Prostate gland (tissue), 2 donors: ENCODE results near the gene KCNRG.

Source experiments
- POLR2AphosphoS5 ChIP-seq: sonication (generic); formaldehyde crosslinking; IDR thresholded peaks from one replicate; pipeline ENCODE4 v1.6.1; 2017; ENCODE audit warnings: antibody characterized with exemption
- TF ChIP-seq, protein P1 (sequence below), 4 experiments: fragments of 200-600 bp in 2 of 4; fragments of 450-650 bp in 2 of 4; sonication (generic) in 2 of 4; IDR thresholded peaks; 1 replicate in 3 of 4; 2 replicates in 1 of 4; pipeline ENCODE4 v1.5.1; 2016 to 2019; ENCODE audit warnings: antibody characterized with exemption in 4 of 4, mild to moderate bottlenecking in 2 of 4, moderate library complexity in 2 of 4

GRCh38 chr13:50025436-50025835 lies 10.2 kb downstream of the KCNRG start:
- TF ChIP-seq POLR2AphosphoS5, result peak; percentile 54
- TF ChIP-seq, protein P1, sequence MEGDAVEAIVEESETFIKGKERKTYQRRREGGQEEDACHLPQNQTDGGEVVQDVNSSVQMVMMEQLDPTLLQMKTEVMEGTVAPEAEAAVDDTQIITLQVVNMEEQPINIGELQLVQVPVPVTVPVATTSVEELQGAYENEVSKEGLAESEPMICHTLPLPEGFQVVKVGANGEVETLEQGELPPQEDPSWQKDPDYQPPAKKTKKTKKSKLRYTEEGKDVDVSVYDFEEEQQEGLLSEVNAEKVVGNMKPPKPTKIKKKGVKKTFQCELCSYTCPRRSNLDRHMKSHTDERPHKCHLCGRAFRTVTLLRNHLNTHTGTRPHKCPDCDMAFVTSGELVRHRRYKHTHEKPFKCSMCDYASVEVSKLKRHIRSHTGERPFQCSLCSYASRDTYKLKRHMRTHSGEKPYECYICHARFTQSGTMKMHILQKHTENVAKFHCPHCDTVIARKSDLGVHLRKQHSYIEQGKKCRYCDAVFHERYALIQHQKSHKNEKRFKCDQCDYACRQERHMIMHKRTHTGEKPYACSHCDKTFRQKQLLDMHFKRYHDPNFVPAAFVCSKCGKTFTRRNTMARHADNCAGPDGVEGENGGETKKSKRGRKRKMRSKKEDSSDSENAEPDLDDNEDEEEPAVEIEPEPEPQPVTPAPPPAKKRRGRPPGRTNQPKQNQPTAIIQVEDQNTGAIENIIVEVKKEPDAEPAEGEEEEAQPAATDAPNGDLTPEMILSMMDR (IDR thresholded peaks at IDR 0.05), result no peak
